MM.1S (cell line): ENCODE data around the gene SAP30BP.
A peak's percentile ranks its signal among the peaks of the same experiment; 100 is the strongest.

Experiments
- DNase-seq: peaks from one replicate; pipeline ENCODE4 v3.0.0-alpha.2; 2015
- H2AFZ ChIP-seq: fragments of 300-600 bp; sonication (generic); 2 replicates; pipeline ENCODE4 v1.6.0; 2016; ENCODE audit warnings: antibody characterized with exemption, low read length
- H3F3A ChIP-seq: fragments of 300-600 bp; sonication (generic); 2 replicates; pipeline ENCODE4 v1.6.1; 2016; ENCODE audit warnings: mild to moderate bottlenecking, antibody characterized with exemption, low read length, moderate library complexity, mixed read lengths; ENCODE audit not compliant: insufficient read depth
- H3K27ac ChIP-seq: fragments of 300-600 bp; sonication (generic); 2 replicates; pipeline ENCODE4 v1.5.1; 2016; ENCODE audit warnings: mild to moderate bottlenecking, low read length
- H3K27me3 ChIP-seq: fragments of 300-600 bp; sonication (generic); replicated peaks from 2 replicates; pipeline ENCODE4 v1.6.0; 2016; ENCODE audit warnings: low read length; ENCODE audit not compliant: insufficient read depth
- H3K36me3 ChIP-seq: fragments of 300-600 bp; sonication (generic); replicated peaks from 2 replicates; pipeline ENCODE4 v1.6.1; 2016; ENCODE audit warnings: mild to moderate bottlenecking, low read length, mixed read lengths; ENCODE audit not compliant: insufficient read depth
- H3K4me1 ChIP-seq: fragments of 300-600 bp; sonication (generic); 2 replicates; pipeline ENCODE4 v1.6.1; 2016; ENCODE audit warnings: low read length, mixed read lengths
- H3K4me2 ChIP-seq: fragments of 300-600 bp; sonication (generic); 2 replicates; pipeline ENCODE4 v1.6.0; 2016; ENCODE audit warnings: low read depth, low read length
- H3K4me3 ChIP-seq: fragments of 300-600 bp; sonication (generic); 2 replicates; pipeline ENCODE4 v1.5.1; 2016; ENCODE audit warnings: low read length, mixed read lengths
- H3K79me2 ChIP-seq: fragments of 300-600 bp; sonication (generic); 2 replicates; pipeline ENCODE4 v1.6.1; 2016; ENCODE audit warnings: mixed run types, low read length, mixed read lengths
- H3K9ac ChIP-seq: fragments of 300-600 bp; sonication (generic); 2 replicates; pipeline ENCODE4 v1.6.1; 2016; ENCODE audit warnings: low read length, mixed read lengths
- H3K9me2 ChIP-seq: fragments of 300-600 bp; sonication (generic); replicated peaks from 2 replicates; pipeline ENCODE4 v1.6.1; 2016; ENCODE audit warnings: mild to moderate bottlenecking, low read length, mixed read lengths; ENCODE audit not compliant: insufficient read depth
- H3K9me3 ChIP-seq: fragments of 300-600 bp; sonication (generic); replicated peaks from 2 replicates; pipeline ENCODE4 v1.6.1; 2016; ENCODE audit warnings: mild to moderate bottlenecking, low read length, mixed read lengths; ENCODE audit not compliant: insufficient read depth
- H4K20me1 ChIP-seq: fragments of 300-600 bp; sonication (generic); 2 replicates; pipeline ENCODE4 v1.6.1; 2016; ENCODE audit warnings: mild to moderate bottlenecking, low read length, moderate library complexity, mixed read lengths; ENCODE audit not compliant: insufficient read depth
- CTCF ChIP-seq: fragments of 300-600 bp; sonication (generic); IDR thresholded peaks from 2 replicates; pipeline ENCODE4 v1.5.1; 2016; ENCODE audit warnings: antibody characterized with exemption, low read length, mixed read lengths
- EZH2 ChIP-seq: fragments of 300-600 bp; sonication (generic); optimal IDR thresholded peaks from 2 replicates; pipeline ENCODE3; 2017; ENCODE audit warnings: low read depth, mild to moderate bottlenecking, antibody characterized with exemption, low read length, mixed read lengths
- EZH2phosphoT487 ChIP-seq: fragments of 300-600 bp; sonication (generic); IDR thresholded peaks from 2 replicates; pipeline ENCODE4 v1.6.1; 2018; ENCODE audit warnings: antibody characterized with exemption, low read length

SAP30BP gene

GRCh38 chr17:75751676-75752404 is 84.7 kb downstream of the SAP30BP start:
- no peaks in the 10 kb centered on the region for H3K79me2 ChIP-seq
- H2AFZ ChIP-seq, result no peak overlapping the region
- TF ChIP-seq EZH2phosphoT487 (no peak), EZH2 (no peak), CTCF (no peak)
- DNase-seq, result no peak
- no peak overlapping the region for H3K9ac ChIP-seq
- no peak overlapping the region for H3K4me2 ChIP-seq
- no peak overlapping the region for H3K4me3 ChIP-seq
- H3K4me1 ChIP-seq, result peaks cover 6% of the 10 kb centered on the region
- no peaks in the 10 kb centered on the region for H4K20me1 ChIP-seq
- H3K36me3 ChIP-seq, result no peaks in the 10 kb centered on the region
- H3K9me3 ChIP-seq, result no peaks in the 10 kb centered on the region
- H3K27ac ChIP-seq, result no peak overlapping the region
- H3K9me2 ChIP-seq, result no peaks in the 10 kb centered on the region
- no peaks in the 10 kb centered on the region for H3K27me3 ChIP-seq
- H3F3A ChIP-seq, result no peaks in the 10 kb centered on the region

GRCh38 chr17:75752405-75752709 is 85.2 kb downstream of the SAP30BP start:
- no peaks in the 10 kb centered on the region for H4K20me1 ChIP-seq
- H3K4me2 ChIP-seq, result no peak overlapping the region
- no peaks in the 10 kb centered on the region for H3K9me2 ChIP-seq
- H2AFZ ChIP-seq, result no peak overlapping the region
- no peak overlapping the region for H3K4me3 ChIP-seq
- peaks cover 6% of the 10 kb centered on the region for H3K4me1 ChIP-seq
- no peaks in the 10 kb centered on the region for H3K27me3 ChIP-seq
- no peaks in the 10 kb centered on the region for H3F3A ChIP-seq
- H3K9me3 ChIP-seq, result no peaks in the 10 kb centered on the region
- H3K27ac ChIP-seq, result no peak overlapping the region
- H3K9ac ChIP-seq, result no peak overlapping the region
- no peak for DNase-seq
- no peaks in the 10 kb centered on the region for H3K36me3 ChIP-seq
- no peaks in the 10 kb centered on the region for H3K79me2 ChIP-seq
- TF ChIP-seq EZH2phosphoT487, result no peak
- no peak for TF ChIP-seq EZH2
- no peak for TF ChIP-seq CTCF

- peak overlapping the region; percentile 94 for H3K4me2 ChIP-seq
- H3K27ac ChIP-seq, result no peak overlapping the region
- DNase-seq, result no peak
- peak overlapping the region; percentile 94 for H2AFZ ChIP-seq
- peaks cover 6% of the 10 kb centered on the region for H3K4me1 ChIP-seq
- no peaks in the 10 kb centered on the region for H3K9me2 ChIP-seq
- TF ChIP-seq CTCF (peak; percentile 20), EZH2phosphoT487 (no peak), EZH2 (no peak)
- H4K20me1 ChIP-seq, result no peaks in the 10 kb centered on the region
- H3K79me2 ChIP-seq, result no peaks in the 10 kb centered on the region
- H3K36me3 ChIP-seq, result no peaks in the 10 kb centered on the region
- no peaks in the 10 kb centered on the region for H3K27me3 ChIP-seq
- H3K4me3 ChIP-seq, result peak overlapping the region; percentile 74
- no peaks in the 10 kb centered on the region for H3F3A ChIP-seq
- no peaks in the 10 kb centered on the region for H3K9me3 ChIP-seq
- H3K9ac ChIP-seq, result peak overlapping the region; percentile 83
Observed at GRCh38 chr17:75752802-75753513, 85.8 kb downstream of the SAP30BP start.
